ENCODE results near the gene HDAC5.
"Not testable (repeated sequence)": the region's sequence is repeated elsewhere in the genome, so short reads cannot be mapped to it uniquely, and the experiment has no call there.

GRCh38 chr17:44143921-44144320 lies 20.5 kb upstream of the HDAC5 start:
- TF ChIP-seq CTCF (conservative IDR thresholded peaks at IDR 0.05; ENCODE audit: low read length); EZH2phosphoT487 (IDR thresholded peaks at IDR 0.05; ENCODE audit: borderline replicate concordance): not testable (repeated sequence)

Data from Loucy (cell line).